BE2C (cell line): ENCODE results near the gene CCDC92.

Source experiments
- DNase-seq: peaks from one replicate; pipeline ENCODE4 v3.0.0-alpha.2; 2020
- H3K27me3 ChIP-seq: fragments of 250-450 bp; sonication (Bioruptor Pico); 2 replicates; pipeline ENCODE4 v1.5.1; 2020; ENCODE audit warnings: mild to moderate bottlenecking
- H3K36me3 ChIP-seq: fragments of 250-450 bp; sonication (Bioruptor Pico); 2 replicates; pipeline ENCODE4 v1.5.1; 2020; ENCODE audit warnings: mild to moderate bottlenecking
- H3K4me1 ChIP-seq: fragments of 250-450 bp; sonication (Bioruptor Pico); 2 replicates; pipeline ENCODE4 v1.5.1; 2020
- H3K4me3 ChIP-seq: 2 replicates; pipeline ENCODE4 v1.5.1; 2011; ENCODE audit warnings: low read depth, low read length
- H3K9me3 ChIP-seq: fragments of 250-450 bp; sonication (Bioruptor Pico); 2 replicates; pipeline ENCODE4 v1.5.1; 2020
- TF ChIP-seq, protein P1 (sequence below): IDR thresholded peaks from 2 replicates; pipeline ENCODE4 v1.5.1; 2012; ENCODE audit warnings: mild to moderate bottlenecking, low read depth, low read length

The CCDC92 gene

GRCh38 chr12:124004233-124004875, 31.7 kb upstream of the CCDC92 start:
- Histone ChIP-seq H3K27me3 (no peaks in the 10 kb centered on the region), H3K4me1 (no peaks in the 10 kb centered on the region), H3K36me3 (peaks cover 75% of the 10 kb centered on the region), H3K9me3 (no peaks in the 10 kb centered on the region), H3K4me3 (no peak overlapping the region)
- TF ChIP-seq, protein P1, sequence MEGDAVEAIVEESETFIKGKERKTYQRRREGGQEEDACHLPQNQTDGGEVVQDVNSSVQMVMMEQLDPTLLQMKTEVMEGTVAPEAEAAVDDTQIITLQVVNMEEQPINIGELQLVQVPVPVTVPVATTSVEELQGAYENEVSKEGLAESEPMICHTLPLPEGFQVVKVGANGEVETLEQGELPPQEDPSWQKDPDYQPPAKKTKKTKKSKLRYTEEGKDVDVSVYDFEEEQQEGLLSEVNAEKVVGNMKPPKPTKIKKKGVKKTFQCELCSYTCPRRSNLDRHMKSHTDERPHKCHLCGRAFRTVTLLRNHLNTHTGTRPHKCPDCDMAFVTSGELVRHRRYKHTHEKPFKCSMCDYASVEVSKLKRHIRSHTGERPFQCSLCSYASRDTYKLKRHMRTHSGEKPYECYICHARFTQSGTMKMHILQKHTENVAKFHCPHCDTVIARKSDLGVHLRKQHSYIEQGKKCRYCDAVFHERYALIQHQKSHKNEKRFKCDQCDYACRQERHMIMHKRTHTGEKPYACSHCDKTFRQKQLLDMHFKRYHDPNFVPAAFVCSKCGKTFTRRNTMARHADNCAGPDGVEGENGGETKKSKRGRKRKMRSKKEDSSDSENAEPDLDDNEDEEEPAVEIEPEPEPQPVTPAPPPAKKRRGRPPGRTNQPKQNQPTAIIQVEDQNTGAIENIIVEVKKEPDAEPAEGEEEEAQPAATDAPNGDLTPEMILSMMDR = no peak
- no peak for DNase-seq

DNA sequence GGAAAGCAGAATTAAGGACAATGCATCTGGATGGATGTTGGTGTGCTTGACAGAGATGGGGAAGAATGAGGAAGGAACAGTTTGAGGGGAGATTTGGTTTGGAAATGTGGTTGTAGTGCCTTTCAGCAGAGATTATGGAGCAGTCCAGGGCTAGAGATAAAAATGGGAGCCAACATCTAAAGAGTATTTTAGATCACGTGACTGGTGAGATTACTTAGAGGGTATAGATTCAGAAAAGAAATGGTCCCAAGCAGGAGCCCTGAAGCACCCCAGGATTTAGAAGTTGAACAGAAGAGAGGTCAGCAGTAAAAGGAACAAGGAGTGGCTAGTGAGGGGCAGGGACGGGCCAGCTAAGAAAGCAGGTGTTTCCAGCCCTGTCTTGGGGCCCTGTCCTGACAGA, 30.0 kb upstream of the CCDC92 start:
- TF ChIP-seq, protein P1 = no peak
- Histone ChIP-seq H3K9me3 (no peaks in the 10 kb centered on the region), H3K4me3 (no peak overlapping the region), H3K27me3 (no peaks in the 10 kb centered on the region), H3K36me3 (peaks cover 73% of the 10 kb centered on the region), H3K4me1 (0 out of 2 replicates have a peak, but pooled peaks cover 4% of the 10 kb centered on the region)
- no peak for DNase-seq

- no peak for DNase-seq
- Histone ChIP-seq H3K9me3 (no peaks in the 10 kb centered on the region), H3K4me1 (0 out of 2 replicates have a peak, but pooled peaks cover 4% of the 10 kb centered on the region), H3K36me3 (peaks cover 68% of the 10 kb centered on the region), H3K27me3 (no peaks in the 10 kb centered on the region), H3K4me3 (no peak overlapping the region)
- TF ChIP-seq, protein P1 = no peak
These were observed 29.5 kb upstream of the CCDC92 start for GRCh38 chr12:124002021-124002644.

DNA sequence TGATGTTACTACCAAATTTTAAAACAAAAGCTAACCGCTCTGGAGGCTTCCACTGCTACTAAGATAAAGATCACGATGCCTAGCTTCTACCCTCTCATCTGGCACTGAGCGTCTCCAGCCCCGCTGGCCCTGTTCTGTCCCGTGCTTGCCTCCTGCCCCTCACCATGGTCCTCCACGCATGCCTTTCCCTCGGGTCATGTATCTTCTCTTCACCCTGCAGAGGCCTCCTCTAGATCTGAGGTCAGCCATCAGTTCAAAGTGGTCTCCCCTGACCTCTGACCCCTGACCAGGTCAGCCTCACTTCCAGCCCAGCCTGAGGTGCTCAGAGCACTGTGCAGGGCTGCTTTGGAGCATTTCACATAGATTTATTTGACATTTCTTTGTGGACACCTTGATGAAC, 28.7 kb upstream of the CCDC92 start:
- 0 out of 2 replicates have a peak, but pooled peaks cover 4% of the 10 kb centered on the region for H3K4me1 ChIP-seq
- H3K27me3 ChIP-seq = no peaks in the 10 kb centered on the region
- peaks cover 60% of the 10 kb centered on the region for H3K36me3 ChIP-seq
- no peak overlapping the region for H3K4me3 ChIP-seq
- TF ChIP-seq, protein P1 = no peak
- no peak for DNase-seq
- H3K9me3 ChIP-seq = no peaks in the 10 kb centered on the region

- no peaks in the 10 kb centered on the region for H3K27me3 ChIP-seq
- TF ChIP-seq, protein P1 = no peak
These were observed 27.5 kb upstream of the CCDC92 start for GRCh38 chr12:124000111-124000510.

DNA sequence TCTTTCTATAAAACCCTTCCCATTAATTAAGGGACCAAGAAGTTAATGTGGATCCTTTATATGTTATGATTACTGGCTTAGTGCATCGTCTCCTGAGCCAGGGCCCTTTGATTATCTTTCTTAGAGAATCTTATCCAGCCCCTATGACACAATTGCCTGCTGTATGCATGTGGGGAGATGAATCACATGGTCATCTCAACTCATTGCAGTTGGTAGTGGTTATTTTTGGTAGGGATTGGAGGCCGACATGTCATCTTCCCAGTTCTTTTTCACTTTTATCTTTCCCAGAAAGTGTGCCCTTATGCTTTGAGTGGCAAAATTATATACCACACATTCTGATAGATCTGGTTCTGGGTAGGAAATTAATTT, 26.3 kb upstream of the CCDC92 start:
- Histone ChIP-seq H3K4me3 (no peak overlapping the region), H3K4me1 (0 out of 2 replicates have a peak, but pooled peaks cover 4% of the 10 kb centered on the region), H3K36me3 (peaks cover 49% of the 10 kb centered on the region), H3K9me3 (no peaks in the 10 kb centered on the region), H3K27me3 (no peaks in the 10 kb centered on the region)
- DNase-seq = no peak
- TF ChIP-seq, protein P1 = no peak

More at GRCh38 chr12:124000111-124000510, 27.5 kb upstream of the CCDC92 start:
- no peaks in the 10 kb centered on the region for H3K9me3 ChIP-seq
- no peak for DNase-seq
- H3K4me3 ChIP-seq = no peak overlapping the region
- peaks cover 57% of the 10 kb centered on the region for H3K36me3 ChIP-seq
- H3K4me1 ChIP-seq = 0 out of 2 replicates have a peak, but pooled peaks cover 4% of the 10 kb centered on the region
